ENCODE data around the gene FRMD5.

FRMD5 gene

DNA sequence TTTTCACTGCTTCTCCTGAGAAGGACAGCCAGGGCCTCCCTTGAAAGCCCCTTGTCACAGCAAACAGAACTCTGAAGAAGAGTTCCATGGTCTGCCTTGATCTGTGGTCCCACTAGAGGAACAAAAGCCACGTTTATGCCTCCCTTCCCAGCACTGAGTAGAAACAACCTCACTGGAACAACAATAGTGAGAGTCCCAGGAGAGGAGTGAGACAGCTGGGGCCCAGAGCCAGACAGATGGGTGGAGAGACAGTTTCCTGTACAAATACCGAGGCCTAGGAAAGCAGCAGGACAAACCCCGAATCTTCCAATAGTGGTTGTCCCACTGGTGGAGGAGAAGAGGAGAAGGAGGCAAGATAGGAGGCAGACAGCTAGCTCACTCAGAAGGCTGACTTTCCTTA is 262.2 kb downstream of the FRMD5 start:
- Histone ChIP-seq H4K20me1 (ENCODE audit: insufficient read depth, low read length) (no peaks in the 10 kb centered on the region), H3K27ac (ENCODE audit: low read length) (no peak overlapping the region), H3K79me2 (ENCODE audit: insufficient read depth, low read length) (no peaks in the 10 kb centered on the region), H3K4me3 (ENCODE audit: low read depth in 1 of 2, low read length in 2 of 2) (no peak overlapping the region), H3K9ac (ENCODE audit: low read depth, low read length) (no peak overlapping the region), H3K9me3 (ENCODE audit: insufficient read depth, low read length, severe bottlenecking) (no peaks in the 10 kb centered on the region), H3K4me1 (ENCODE audit: insufficient read depth, low read length) (no peaks in the 10 kb centered on the region), H2AFZ (ENCODE audit: low read depth, low read length) (no peak overlapping the region), H3K4me2 (ENCODE audit: insufficient read depth, low read length) (no peak overlapping the region), H3K36me3 (ENCODE audit: insufficient read depth, low read length) (no peaks in the 10 kb centered on the region), H3K27me3 (ENCODE audit: insufficient read depth, low read length, poor library complexity) (peaks cover 17% of the 10 kb centered on the region)
- no peak for DNase-seq
- ATAC-seq (ENCODE audit: insufficient read depth, low read depth), result no peak
- TF ChIP-seq, protein P1, sequence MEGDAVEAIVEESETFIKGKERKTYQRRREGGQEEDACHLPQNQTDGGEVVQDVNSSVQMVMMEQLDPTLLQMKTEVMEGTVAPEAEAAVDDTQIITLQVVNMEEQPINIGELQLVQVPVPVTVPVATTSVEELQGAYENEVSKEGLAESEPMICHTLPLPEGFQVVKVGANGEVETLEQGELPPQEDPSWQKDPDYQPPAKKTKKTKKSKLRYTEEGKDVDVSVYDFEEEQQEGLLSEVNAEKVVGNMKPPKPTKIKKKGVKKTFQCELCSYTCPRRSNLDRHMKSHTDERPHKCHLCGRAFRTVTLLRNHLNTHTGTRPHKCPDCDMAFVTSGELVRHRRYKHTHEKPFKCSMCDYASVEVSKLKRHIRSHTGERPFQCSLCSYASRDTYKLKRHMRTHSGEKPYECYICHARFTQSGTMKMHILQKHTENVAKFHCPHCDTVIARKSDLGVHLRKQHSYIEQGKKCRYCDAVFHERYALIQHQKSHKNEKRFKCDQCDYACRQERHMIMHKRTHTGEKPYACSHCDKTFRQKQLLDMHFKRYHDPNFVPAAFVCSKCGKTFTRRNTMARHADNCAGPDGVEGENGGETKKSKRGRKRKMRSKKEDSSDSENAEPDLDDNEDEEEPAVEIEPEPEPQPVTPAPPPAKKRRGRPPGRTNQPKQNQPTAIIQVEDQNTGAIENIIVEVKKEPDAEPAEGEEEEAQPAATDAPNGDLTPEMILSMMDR (IDR thresholded peaks at IDR 0.05; ENCODE audit: borderline replicate concordance, extremely low read depth, low read length, poor library complexity, severe bottlenecking), result no peak
- no peak for TF ChIP-seq EZH2 (IDR thresholded peaks at IDR 0.05; ENCODE audit: borderline replicate concordance, low read depth, low read length, severe bottlenecking)

DNA sequence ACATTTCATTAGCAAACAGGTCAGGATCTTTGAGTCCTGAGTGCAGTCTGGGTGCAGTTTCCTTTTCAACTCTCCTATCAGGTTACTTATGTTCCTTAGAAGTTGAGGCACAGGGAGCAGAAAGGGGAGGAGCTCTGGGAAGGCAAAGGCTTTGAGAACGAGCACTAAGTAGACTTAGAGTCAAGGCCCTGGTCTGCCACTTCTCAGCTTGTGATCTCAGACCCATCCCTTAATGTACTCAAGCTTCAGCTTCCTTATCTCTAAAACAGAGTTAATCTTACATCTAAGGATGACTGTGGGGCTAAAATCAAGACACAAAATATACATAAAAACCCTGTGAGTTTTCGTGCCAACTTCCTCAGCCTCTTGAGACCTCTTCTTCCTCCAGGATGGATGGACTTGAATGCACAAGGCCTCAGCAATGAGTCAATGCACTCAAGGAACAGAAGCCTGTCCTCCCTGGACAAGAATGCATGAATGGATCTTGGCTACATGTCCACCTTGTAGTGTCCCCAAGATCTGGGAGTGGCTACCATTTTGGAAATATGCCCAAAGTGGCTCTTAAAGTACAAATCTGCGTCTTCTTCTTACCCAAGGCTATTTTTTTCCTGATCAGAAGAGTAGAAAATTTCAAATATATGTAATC is 263.2 kb downstream of the FRMD5 start:
- no peak overlapping the region for H2AFZ ChIP-seq (ENCODE audit: low read depth, low read length)
- H3K36me3 ChIP-seq (ENCODE audit: insufficient read depth, low read length), result no peaks in the 10 kb centered on the region
- no peaks in the 10 kb centered on the region for H3K4me1 ChIP-seq (ENCODE audit: insufficient read depth, low read length)
- ATAC-seq (ENCODE audit: insufficient read depth, low read depth) (no peak), DNase-seq (no peak)
- no peak overlapping the region for H3K4me2 ChIP-seq (ENCODE audit: insufficient read depth, low read length)
- no peaks in the 10 kb centered on the region for H4K20me1 ChIP-seq (ENCODE audit: insufficient read depth, low read length)
- H3K9ac ChIP-seq (ENCODE audit: low read depth, low read length), result no peak overlapping the region
- H3K79me2 ChIP-seq (ENCODE audit: insufficient read depth, low read length), result no peaks in the 10 kb centered on the region
- no peak overlapping the region for H3K27ac ChIP-seq (ENCODE audit: low read length)
- no peak overlapping the region for H3K4me3 ChIP-seq (ENCODE audit: low read depth in 1 of 2, low read length in 2 of 2)
- no peaks in the 10 kb centered on the region for H3K9me3 ChIP-seq (ENCODE audit: insufficient read depth, low read length, severe bottlenecking)
- TF ChIP-seq, protein P1 (IDR thresholded peaks at IDR 0.05; ENCODE audit: borderline replicate concordance, extremely low read depth, low read length, poor library complexity, severe bottlenecking), result no peak
- no peak for TF ChIP-seq EZH2 (IDR thresholded peaks at IDR 0.05; ENCODE audit: borderline replicate concordance, low read depth, low read length, severe bottlenecking)
- peaks cover 23% of the 10 kb centered on the region for H3K27me3 ChIP-seq (ENCODE audit: insufficient read depth, low read length, poor library complexity)

- DNase-seq (no peak), ATAC-seq (ENCODE audit: insufficient read depth, low read depth) (no peak)
- H3K79me2 ChIP-seq (ENCODE audit: insufficient read depth, low read length), result no peaks in the 10 kb centered on the region
- no peaks in the 10 kb centered on the region for H3K4me1 ChIP-seq (ENCODE audit: insufficient read depth, low read length)
- H3K36me3 ChIP-seq (ENCODE audit: insufficient read depth, low read length), result no peaks in the 10 kb centered on the region
- H3K27ac ChIP-seq (ENCODE audit: low read length), result no peak overlapping the region
- peaks cover 28% of the 10 kb centered on the region for H3K27me3 ChIP-seq (ENCODE audit: insufficient read depth, low read length, poor library complexity)
- H3K4me3 ChIP-seq (ENCODE audit: low read depth in 1 of 2, low read length in 2 of 2), result no peak overlapping the region
- H3K9ac ChIP-seq (ENCODE audit: low read depth, low read length), result no peak overlapping the region
- H2AFZ ChIP-seq (ENCODE audit: low read depth, low read length), result no peak overlapping the region
- no peak for TF ChIP-seq EZH2 (IDR thresholded peaks at IDR 0.05; ENCODE audit: borderline replicate concordance, low read depth, low read length, severe bottlenecking)
- TF ChIP-seq, protein P1 (IDR thresholded peaks at IDR 0.05; ENCODE audit: borderline replicate concordance, extremely low read depth, low read length, poor library complexity, severe bottlenecking), result no peak
- H3K4me2 ChIP-seq (ENCODE audit: insufficient read depth, low read length), result no peak overlapping the region
- no peaks in the 10 kb centered on the region for H3K9me3 ChIP-seq (ENCODE audit: insufficient read depth, low read length, severe bottlenecking)
- H4K20me1 ChIP-seq (ENCODE audit: insufficient read depth, low read length), result no peaks in the 10 kb centered on the region
Measured at GRCh38 chr15:43931119-43931518, 264.0 kb downstream of the FRMD5 start.
